Suprapubic skin (tissue), 4 donors: ENCODE results near the gene NEFH. TPM values are rescaled to one million over a fixed set of nuclear protein-coding genes. Genes with fewer than 3 reads are reported as not detected.

ENCODE experiments used
- DNase-seq, 2 donors: peaks; one replicate each; pipeline ENCODE4 v3.0.0-alpha.2; 2019; ENCODE audit warnings: low spot score in 2 of 2
- H3K27ac ChIP-seq: fragments of 200-600 bp; sonication (generic); one replicate; pipeline ENCODE4 v1.5.1; 2019
- H3K27me3 ChIP-seq: fragments of 200-600 bp; sonication (generic); one replicate; pipeline ENCODE4 v1.5.1; 2019
- H3K36me3 ChIP-seq: fragments of 200-600 bp; sonication (generic); one replicate; pipeline ENCODE4 v1.5.1; 2019
- H3K4me1 ChIP-seq: fragments of 200-600 bp; sonication (generic); one replicate; pipeline ENCODE4 v1.5.1; 2019
- H3K4me3 ChIP-seq: fragments of 200-600 bp; sonication (generic); one replicate; pipeline ENCODE4 v1.5.1; 2019; ENCODE audit warnings: mild to moderate bottlenecking
- H3K9me3 ChIP-seq: fragments of 200-600 bp; sonication (generic); one replicate; pipeline ENCODE4 v1.5.1; 2019
- EP300 ChIP-seq: sonication (generic); formaldehyde crosslinking; IDR thresholded peaks from one replicate; pipeline ENCODE4 v1.6.1; 2017; ENCODE audit warnings: antibody characterized with exemption
- POLR2A ChIP-seq, 2 donors: fragments of 450-650 bp; IDR thresholded peaks; one replicate each; pipeline ENCODE4 v1.6.1; 2017; ENCODE audit warnings: antibody characterized with exemption in 2 of 2, mild to moderate bottlenecking in 2 of 2, moderate library complexity in 2 of 2
- POLR2AphosphoS5 ChIP-seq, 3 donors: sonication (generic); formaldehyde crosslinking; IDR thresholded peaks; one replicate each; pipeline ENCODE4 v1.6.1; 2017; ENCODE audit warnings: antibody characterized with exemption in 3 of 3
- WGBS: methylation state at CpG from one replicate; pipeline ENCODE4 v1.1.5; 2018; 5-methylcytosine and 5-hydroxymethylcytosine counted together
- total RNA-seq, 4 donors: library from RNA; depleted of rRNA; stranded (reverse); fragments of >200 nt; gene quantifications; one replicate each; pipeline ENCODE4 v1.1.0, GENCODE V29; 2016
- TF ChIP-seq, protein P1 (sequence below), 2 donors: fragments of 200-600 bp in 1 of 2; fragments of 450-650 bp in 1 of 2; sonication (generic) in 1 of 2; IDR thresholded peaks; one replicate each; pipeline ENCODE4 v1.5.1; 2016 to 2019; ENCODE audit warnings: antibody characterized with exemption in 2 of 2, mild to moderate bottlenecking in 1 of 2, moderate library complexity in 1 of 2

The NEFH gene
- total RNA-seq, 4 donors from 2014 or later = 0.26 to 0.51 TPM; not detected in 2

DNA sequence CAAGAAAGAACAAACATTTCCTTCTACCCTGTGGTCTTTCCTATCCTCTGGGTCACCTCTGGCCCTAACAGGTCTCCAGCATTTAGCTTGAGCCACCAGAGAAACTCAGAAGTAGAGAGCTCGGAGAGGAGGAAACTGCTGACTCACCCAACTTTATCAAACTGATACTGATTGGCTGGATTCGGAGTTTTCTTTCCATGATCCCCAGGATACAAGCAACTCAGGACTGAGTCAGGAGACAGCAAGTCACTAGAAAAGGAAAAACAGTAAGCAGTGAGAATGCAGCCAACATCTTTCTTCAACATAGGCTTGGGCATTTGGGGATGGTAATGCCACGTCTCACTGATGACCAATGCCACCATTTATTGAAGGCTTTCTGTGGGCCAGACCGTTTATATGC is 40.8 kb downstream of the NEFH start:
- 88% methylated on average over 4 of the region's 4 CpGs for whole genome bisulfite sequencing
- no peak for DNase-seq
- Histone ChIP-seq H3K27me3 (no peaks in the 10 kb centered on the region), H3K9me3 (no peaks in the 10 kb centered on the region), H3K4me3 (no peak overlapping the region), H3K4me1 (no peaks in the 10 kb centered on the region), H3K27ac (no peak overlapping the region), H3K36me3 (peaks cover 93% of the 10 kb centered on the region)
- TF ChIP-seq POLR2AphosphoS5 (IDR thresholded peaks at IDR 0.05) (no peak), EP300 (no peak), POLR2A (IDR thresholded peaks at IDR 0.05) (no peak)
- TF ChIP-seq, protein P1, sequence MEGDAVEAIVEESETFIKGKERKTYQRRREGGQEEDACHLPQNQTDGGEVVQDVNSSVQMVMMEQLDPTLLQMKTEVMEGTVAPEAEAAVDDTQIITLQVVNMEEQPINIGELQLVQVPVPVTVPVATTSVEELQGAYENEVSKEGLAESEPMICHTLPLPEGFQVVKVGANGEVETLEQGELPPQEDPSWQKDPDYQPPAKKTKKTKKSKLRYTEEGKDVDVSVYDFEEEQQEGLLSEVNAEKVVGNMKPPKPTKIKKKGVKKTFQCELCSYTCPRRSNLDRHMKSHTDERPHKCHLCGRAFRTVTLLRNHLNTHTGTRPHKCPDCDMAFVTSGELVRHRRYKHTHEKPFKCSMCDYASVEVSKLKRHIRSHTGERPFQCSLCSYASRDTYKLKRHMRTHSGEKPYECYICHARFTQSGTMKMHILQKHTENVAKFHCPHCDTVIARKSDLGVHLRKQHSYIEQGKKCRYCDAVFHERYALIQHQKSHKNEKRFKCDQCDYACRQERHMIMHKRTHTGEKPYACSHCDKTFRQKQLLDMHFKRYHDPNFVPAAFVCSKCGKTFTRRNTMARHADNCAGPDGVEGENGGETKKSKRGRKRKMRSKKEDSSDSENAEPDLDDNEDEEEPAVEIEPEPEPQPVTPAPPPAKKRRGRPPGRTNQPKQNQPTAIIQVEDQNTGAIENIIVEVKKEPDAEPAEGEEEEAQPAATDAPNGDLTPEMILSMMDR (IDR thresholded peaks at IDR 0.05) = no peak

DNA sequence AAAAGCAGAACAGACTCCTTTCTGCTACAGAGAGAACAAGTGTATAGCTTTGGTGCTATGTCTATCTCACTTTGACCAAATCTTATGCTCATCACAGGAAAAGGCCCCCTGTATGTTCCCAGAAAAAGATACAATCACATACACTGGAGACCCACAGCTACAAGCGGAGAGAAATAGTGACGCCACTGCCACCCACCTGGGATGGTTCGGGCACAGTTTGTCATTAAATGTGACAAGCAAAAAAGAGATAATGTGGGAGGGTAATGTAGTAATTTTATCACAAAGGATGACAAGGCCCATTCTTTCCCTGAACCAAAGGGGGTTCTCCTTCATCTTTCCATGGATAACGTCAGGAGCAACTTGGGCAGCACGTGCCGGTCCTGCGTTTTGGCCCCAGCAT is 41.5 kb downstream of the NEFH start:
- TF ChIP-seq EP300 = no peak
- TF ChIP-seq POLR2A (IDR thresholded peaks at IDR 0.05) = no peak
- no peak for TF ChIP-seq POLR2AphosphoS5 (IDR thresholded peaks at IDR 0.05)
- TF ChIP-seq, protein P1 (IDR thresholded peaks at IDR 0.05) = no peak
- H3K36me3 ChIP-seq = peaks cover 93% of the 10 kb centered on the region

DNA sequence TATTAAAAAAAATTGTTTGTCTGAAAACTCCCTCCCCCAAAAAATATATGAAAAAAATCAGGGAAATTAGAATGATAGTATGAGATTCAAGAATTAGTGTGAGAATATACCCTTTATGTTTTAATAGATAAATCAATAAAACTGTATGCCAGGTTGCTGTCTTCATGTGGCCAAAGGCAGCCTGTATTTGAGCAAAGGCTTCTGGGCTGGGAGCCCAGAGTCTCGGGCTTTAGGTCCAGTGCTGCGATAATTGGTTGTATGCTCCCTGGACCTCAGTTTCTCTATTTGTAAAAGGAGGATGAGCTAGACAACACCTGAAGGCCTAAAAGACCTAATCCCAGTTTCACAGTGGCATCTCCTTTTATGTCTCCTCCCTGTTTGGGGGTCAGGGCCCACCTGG is 43.7 kb downstream of the NEFH start:
- WGBS = 87% methylated on average over 2 of the region's 2 CpGs
- TF ChIP-seq, protein P1 (IDR thresholded peaks at IDR 0.05) = no peak
- TF ChIP-seq EP300 (no peak), POLR2A (IDR thresholded peaks at IDR 0.05) (no peak), POLR2AphosphoS5 (IDR thresholded peaks at IDR 0.05) (no peak)
- Histone ChIP-seq H3K27ac (no peak overlapping the region), H3K27me3 (no peaks in the 10 kb centered on the region), H3K4me3 (no peak overlapping the region), H3K36me3 (peaks cover 93% of the 10 kb centered on the region), H3K4me1 (no peaks in the 10 kb centered on the region), H3K9me3 (no peaks in the 10 kb centered on the region)
- no peak for DNase-seq

More for the DNA sequence above, 41.5 kb downstream of the NEFH start:
- H3K27ac ChIP-seq = no peak overlapping the region
- H3K9me3 ChIP-seq = no peaks in the 10 kb centered on the region
- no peak overlapping the region for H3K4me3 ChIP-seq
- H3K27me3 ChIP-seq = no peaks in the 10 kb centered on the region
- DNase-seq = no peak
- H3K4me1 ChIP-seq = no peaks in the 10 kb centered on the region
- 93% methylated on average over 7 of the region's 7 CpGs for WGBS

DNA sequence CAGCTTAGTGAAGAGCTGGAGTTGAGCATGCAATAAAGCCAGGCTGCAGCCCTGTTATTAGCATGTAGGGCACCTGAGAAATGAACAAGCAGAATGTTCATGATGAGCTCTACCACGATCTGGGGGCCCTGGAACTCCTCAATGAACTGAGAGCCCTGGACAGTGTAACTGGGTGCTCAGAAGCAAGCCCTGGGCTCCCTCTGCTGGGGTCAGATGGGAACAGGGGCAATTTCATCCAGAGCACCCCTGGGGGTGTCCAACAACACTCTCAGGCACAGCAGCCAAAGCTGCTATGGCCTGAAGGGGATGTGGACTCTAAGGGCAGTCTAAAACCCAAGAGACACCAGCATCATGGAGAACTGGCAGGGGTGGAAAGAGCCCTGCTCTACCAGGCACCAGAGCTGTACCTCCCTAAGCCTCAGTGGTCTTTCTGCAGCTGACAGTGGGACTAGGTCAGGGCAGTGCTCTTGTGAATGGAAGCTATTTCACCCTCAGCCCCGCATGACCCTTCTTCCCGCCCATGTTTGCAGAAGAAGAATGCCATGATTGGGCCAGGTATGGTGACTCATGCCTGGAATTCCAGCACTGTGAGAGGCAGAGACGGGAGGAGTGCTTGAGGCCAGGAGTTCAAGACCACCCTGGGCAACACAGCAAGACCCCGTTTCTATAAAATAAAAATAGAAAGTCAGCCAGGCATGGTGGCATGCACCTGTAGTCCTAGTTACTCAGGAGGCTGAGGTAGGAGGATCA is 44.6 kb downstream of the NEFH start:
- no peak for TF ChIP-seq POLR2A (IDR thresholded peaks at IDR 0.05)
- TF ChIP-seq, protein P1 (IDR thresholded peaks at IDR 0.05) = peak in 1 of 2 donors; percentile 18
- Histone ChIP-seq H3K4me3 (no peak overlapping the region), H3K9me3 (no peaks in the 10 kb centered on the region), H3K27ac (no peak overlapping the region), H3K27me3 (no peaks in the 10 kb centered on the region), H3K4me1 (no peaks in the 10 kb centered on the region), H3K36me3 (peaks cover 93% of the 10 kb centered on the region)
- DNase-seq = no peak
- 53% methylated on average over 5 of the region's 5 CpGs for WGBS

DNA sequence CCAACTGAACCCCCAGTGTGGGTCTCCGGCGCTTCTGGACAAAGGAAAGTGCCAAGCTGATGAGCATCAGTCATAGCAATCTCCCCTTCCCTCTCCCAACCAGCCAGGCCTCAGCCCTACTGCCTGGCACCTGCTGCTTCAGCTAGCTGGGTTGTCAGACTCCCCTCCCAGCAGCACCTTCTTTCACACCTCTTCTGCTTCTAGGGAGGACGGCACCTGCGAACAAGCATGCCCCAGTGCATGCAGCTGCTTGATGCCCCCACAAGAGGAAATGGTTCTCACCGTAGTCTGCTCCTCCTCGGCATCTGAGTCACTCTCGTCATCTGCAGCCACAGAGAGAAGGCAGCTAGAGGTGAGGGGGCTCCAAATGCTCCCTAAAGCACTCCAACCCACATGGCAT is 48.1 kb downstream of the NEFH start:
- DNase-seq = no peak
- Histone ChIP-seq H3K36me3 (peaks cover 98% of the 10 kb centered on the region), H3K27me3 (no peaks in the 10 kb centered on the region), H3K4me1 (no peaks in the 10 kb centered on the region), H3K27ac (no peak overlapping the region), H3K4me3 (no peak overlapping the region), H3K9me3 (no peaks in the 10 kb centered on the region)
- WGBS = 91% methylated on average over 7 of the region's 7 CpGs
- no peak for TF ChIP-seq EP300
- no peak for TF ChIP-seq POLR2A (IDR thresholded peaks at IDR 0.05)
- no peak for TF ChIP-seq POLR2AphosphoS5 (IDR thresholded peaks at IDR 0.05)
- TF ChIP-seq, protein P1 (IDR thresholded peaks at IDR 0.05) = no peak
